ENCODE results near the gene AJAP1.

AJAP1 gene

DNA sequence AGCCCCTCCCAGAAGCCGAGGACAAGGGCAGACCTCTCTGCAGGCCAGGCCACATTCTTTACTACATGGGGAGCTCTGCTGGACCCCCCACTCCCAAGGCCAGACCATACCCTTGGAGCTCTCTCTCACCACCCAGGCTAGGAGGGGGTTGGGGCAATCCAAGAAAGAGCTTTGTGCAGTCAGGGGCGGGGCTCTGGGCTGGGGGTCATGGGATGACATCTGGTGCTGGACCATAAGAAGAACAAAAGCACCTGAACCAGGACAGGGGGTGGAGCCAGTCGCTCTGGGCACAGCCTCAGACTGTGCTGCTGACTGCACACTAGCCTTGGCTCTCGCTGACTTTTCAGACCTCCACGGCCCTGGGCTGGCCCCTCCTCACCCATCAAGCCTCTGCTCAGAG, 23.1 kb upstream of the AJAP1 start:
- DNase-seq = no peak

DNA sequence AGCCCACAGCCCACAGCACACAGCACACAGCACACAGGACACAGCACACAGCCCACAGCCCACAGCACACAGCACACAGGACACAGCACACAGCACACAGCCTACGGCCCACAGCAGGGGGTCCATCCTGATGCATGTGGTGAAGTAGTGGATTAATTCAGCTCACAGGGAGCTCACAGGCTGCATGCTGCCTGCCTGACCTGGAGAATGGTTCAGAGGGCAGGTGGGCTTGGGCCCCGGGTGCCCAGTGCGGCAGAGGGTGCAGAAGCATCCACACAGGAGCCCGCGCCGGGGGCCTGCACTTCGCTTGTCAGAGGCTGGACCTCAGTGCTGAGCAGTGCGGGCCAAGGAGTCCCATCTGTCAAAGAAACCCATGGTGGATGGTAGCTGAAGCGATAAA, 21.1 kb upstream of the AJAP1 start:
- no peak for DNase-seq

DNA sequence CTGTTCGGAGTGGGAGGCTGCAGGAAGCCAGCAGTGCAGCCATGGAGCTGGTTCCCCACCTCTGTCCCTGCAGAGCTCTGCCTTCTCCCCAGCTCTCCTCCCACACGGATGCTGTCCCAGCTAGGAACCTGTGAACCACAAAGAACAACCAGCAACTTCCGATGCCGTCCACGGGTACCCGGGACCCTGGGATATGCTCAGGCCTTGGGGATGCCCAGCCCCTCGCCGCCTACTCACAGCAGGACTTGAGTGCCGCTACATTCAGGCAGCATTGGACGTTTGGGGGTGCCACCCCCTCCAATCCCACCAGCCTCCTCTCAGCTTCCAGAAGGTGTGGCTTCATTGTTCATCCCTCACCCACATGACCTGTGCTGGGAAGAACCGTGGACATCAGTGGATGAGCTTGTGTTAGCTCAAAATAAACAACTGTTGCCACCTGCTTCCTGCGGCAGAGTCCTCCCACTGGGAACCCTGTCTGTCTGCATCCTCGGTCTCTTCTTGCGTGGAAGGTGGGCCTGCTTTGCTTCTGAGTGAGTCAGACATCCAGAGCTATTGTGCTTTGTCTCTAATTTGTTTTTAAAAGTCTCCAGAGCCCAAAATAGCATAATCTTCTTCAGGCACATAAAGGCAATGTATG, 20.1 kb upstream of the AJAP1 start:
- DNase-seq = no peak

DNA sequence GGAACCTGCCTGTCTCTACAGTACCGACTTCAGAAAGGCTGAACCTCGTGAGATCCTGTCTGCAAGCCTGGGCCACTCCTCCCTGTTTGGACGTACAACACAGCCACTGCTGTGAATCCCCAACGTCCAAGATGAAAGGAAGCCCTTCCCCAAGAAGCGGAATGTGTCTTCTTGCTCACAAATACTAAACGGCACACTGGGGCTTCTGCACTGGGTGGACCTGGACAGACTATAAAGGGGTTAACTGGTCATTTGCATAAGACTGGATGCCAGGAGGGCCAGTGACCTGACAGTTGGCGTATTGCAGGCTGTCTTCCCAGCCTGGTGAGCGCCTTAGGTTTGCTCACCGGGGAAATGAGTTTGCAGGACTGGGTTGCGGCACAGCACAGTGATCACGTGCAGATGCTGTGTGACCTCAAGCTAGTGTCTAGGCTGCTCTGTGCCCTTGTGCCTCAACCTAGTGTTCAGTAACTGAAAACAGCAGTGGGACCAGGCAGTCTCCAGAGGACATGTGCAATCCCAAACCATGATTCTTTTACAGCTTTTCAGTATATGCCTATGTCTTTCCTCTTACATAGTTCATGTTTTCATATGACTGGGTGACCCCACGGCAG, 19.5 kb upstream of the AJAP1 start:
- no peak for DNase-seq

DNA sequence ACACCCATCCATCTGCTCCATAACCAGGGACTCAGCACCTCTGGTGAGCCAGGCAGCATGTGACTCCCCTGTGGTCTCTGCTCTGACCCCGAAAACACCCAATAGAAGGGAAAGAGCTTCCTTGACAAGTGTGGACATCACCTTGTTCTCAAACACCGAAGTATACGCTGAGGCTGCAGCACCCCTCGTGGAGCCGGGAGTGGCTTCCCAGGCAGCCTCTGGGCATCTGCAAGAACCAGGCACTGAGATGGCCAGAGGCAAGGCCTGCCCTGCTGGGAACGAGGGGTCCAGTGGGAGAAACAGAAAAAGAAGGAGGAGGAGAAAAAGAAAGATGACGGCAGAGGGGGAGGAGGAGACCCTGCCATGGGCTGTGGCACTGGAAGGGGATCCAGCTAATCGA, 18.2 kb upstream of the AJAP1 start:
- no peak for DNase-seq

DNA sequence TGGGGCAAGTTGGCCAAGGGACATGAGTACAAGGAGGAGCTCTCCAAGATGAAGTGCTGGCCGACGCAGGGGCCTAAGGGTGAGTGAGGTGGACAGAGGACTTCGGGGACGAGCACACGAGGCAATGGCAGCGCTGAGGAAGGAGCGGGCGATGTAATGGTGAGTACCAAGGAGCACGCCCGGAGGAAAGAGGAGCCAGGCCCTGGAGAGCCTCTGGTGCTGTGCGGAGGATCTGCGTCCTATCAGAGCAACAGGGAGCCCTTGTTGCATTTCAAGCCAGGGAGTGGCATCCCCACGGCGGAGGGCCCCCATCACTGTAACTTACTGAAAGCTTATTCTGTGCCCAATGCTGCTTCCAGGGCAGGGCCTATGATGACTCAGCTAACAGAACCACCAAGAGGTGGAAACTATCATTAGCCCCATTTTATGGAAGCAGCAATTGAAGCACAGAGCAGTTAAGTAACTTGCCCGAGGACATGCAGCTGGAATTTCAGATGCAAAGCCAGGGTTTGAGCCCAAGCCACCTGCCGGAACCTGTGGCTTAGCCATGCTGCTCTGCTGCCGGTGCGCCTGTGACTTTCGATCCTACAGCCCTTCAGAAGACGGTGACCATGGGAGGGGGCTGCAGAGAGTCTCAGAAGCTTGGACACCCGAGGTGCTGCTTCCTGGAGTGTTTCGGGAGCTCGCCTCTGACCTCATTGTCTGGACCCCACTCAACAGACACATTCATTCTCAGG, 17.6 kb upstream of the AJAP1 start:
- DNase-seq = no peak

DNA sequence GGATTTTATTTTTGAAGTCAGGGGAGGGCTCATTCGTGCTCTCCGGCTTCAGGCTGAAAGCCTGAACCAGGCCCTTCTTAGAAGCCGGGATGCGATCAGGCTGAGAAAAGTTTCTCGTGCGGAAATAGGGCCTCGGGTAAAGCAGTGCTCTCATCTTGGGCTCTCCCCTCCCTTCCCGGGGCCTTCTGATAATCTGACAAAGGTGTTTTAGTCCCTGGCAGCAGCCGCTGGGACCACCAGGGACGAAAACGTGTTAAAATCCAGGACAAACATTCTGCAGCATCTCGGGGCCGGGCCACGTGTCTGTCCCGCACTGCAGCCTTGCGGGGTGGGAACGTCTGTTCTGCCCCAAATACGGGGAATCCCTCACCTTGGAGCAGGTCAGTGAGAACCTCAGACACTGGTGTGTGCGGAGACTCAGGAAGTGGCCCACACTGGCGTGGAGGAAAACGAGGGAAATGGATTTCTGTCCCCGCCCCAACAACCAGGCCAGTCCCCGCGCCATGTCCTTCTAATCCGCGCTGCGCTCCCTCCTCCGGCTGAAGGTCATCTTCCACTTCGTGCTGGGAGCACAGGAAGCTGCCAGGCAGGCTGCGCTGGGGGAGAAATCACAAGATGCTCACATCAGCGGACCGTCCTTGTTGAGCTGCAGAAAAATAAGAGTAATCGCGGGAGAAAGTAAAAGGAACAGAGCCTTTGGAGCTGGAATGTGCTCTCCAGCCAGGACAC, 16.6 kb upstream of the AJAP1 start:
- DNase-seq = no peak

DNA sequence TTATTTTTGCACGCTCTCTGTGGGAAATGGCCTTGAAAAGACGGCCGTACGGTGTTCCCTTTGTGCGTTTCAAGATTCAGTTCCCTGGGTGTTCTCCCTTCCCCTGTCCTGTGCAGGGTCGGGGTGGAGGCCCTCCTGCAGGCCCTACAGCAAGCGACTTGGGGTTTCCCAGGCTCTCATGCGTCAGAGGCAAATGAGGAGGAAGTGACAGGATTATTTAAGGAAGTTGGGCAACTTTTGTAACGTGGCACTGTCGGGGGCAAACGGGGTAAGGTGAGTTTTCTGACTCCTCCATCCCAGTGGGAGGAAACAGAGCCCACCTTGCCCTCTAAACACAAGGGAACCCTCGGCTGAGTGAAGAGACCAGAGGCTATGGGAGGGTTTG, 16.1 kb upstream of the AJAP1 start:
- no peak for DNase-seq

DNA sequence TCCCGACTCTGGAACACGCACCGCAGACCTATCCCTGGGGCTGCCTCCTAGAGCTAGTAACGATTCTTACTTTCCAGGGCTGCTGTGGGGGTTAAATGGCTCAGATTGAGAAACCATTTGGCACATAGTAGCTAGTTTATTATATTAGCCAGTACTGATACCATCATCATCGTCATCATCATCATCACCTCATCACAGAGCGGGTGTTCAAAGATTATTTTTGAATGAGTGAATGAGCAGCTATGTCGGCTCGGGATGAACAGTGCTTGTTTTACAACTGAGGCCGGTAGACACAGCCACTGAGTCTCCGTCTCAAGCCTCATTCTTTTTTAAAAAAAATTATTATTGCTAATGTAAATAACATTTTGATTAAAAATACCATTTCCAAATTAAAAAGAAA, 13.5 kb upstream of the AJAP1 start:
- DNase-seq = no peak

DNA sequence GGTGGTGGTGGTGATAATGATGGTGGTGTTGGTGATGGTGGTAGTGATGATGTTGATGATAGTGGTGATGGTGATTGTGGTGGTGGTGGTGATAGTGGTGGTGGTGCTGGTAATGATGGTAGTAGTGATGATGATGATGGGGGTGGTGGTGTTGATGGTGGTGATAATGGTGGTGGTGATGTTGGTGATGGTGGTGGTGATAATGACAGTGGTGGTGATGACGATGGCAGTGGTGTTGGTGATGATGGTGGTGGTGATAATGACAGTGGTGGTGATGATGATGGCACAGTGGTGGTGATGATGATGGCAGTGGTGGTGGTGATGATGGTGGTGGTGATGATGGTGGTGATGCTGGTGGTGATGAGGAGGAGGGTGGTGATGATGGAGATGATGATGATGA, 7.0 kb upstream of the AJAP1 start:
- no peak for DNase-seq

DNA sequence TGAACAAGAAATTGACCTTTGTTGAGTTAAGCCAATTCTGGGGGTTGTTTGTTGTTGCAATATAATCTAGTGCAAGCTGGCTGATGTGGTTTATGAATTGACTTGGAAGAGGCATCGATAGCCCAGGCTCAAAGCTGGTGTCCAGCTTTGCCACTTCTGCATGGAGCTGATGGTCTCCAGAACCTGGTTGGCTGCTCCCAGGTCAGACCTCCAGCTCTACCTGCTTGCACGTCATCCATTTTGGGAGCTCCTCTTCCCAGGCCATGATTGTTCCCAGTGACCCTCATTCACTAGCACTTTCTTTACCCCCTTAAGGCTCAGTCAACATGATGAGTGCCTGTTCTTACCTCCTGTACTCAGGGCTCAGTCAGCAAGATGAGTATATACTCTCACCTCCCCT, 5.8 kb upstream of the AJAP1 start:
- DNase-seq = no peak

DNA sequence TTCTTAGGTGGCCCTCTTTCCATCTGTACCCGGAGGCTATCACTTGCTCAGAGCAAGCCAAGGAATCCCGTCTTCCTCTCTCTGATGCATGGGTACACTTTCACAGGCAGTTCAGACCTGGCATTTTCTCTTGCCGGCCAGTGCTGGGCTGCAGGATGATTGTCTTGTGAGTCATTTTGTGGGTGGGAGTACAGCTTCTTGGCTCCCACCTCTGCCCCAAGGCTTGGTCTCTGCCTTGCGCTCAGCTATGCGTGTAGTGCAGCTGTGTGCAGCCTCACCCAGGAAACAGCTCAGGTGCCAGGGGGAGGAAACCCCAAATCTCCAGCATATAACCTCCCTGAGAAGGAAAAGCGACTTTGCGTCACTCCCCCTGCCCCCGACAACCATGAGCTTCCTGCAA, 3.9 kb upstream of the AJAP1 start:
- no peak for DNase-seq

DNA sequence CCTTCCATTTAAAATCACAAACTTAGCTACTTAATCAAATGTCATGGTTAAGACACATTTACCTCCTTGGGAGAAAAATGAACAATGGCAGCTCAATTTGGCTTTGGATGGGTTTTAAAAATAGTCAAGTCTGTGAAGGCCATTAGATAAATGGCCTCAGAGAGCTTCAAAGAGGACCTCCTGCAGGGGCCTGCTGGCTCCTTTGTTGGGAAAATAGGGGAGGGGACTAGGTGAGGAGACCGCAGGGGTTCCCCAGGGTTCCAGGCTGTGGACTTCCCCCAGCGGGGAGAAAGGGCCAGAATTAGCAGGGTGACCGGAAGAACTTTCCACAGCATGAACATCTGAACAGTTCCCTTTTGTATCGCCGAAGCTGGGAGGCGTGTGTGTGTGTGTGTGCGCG, 3.4 kb upstream of the AJAP1 start:
- DNase-seq = no peak

DNA sequence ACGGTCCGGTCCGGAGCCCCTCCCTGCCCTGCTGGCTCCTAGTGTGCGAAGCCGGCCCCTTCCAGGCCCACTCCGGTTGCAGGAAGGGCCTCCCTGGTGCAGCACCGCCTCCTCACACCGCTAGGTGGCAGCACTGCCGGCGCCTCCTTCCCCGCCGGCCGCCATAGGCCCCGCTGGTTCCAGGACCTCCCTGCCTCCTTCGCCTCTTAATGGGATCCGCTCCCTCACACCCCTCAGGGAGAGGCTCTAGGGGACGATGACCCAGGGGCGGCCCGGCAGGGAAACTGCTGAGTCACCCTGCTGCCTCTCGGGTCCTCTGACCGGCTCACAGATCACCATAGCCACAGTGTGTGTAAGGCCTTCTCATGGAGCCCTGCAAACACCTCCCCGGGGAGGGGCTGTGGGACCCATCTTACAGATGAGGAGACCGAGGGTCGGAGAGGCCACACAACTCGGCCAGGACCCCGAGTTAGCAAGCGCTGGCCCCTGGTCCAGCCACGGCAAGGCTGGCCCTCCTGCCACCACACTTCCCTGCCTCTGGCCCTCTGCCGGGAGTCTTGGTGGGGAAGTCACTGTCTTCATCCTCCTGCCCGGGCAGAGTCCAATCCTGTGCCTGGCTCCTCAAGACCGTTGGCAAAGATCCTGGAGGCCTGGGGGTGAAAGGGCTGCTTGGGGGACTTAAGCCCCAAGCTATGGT, 1.6 kb upstream of the AJAP1 start:
- DNase-seq = no peak

DNA sequence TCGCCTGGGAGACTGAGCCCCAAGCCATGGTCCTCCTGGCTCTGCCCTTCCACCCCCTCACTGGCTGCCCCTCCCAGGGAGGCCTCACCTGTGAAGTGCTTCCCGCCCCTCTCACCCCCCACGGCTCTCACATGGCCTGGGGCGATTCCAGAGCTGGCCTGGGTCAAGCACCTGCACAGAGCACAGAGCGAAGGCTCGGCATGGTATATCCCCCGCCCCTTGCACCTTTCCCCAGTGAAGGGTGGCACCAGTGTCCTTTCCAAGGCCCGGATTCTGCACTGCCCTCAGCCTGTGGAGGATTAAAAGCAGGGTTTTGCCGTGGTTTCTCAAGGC, 1.1 kb upstream of the AJAP1 start:
- DNase-seq = no peak

DNA sequence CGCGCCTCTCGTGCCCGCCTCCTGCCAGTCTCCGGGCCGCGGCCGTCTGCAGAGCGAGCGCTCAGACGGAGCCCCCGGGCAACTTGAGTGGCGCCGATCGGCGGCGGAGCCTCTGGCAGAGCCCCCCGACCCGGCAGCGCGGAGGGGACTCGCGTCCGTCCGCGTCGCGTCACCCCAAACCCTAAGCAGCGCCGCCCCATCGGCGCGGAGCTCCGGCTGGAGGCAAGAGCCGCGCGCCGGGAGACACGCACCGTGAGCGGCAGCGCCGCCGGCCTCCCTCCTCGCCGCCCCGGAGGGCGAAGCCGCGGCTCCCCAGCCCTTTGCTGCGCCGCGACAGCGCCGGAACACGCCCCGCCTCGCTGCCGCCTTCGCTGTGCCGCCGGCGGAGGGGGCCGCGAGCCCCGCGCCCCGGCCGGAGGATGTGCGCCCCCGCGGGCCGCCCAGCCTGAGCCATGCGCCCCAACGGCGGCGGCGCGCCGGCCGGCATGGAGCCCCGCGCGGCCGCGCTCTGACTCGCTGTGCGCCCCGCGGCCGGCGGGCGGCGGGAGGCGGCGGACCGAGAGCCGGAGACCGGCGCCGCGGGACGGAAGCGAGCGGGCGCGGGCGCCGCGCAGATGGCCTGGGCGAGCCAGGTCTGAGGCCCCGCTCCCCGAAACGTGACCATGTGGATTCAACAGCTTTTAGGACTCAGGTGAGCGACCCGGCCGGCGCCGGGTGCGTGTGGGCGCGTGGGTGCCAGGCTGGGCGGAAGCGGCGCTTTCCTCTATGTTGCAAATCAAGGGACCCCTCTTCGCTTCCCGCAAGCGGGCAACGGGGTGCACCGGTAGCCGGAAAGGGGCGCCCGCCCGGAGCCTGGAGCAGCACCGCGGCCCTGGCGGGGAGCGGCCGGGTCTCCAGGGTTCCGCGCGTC, 610 bp downstream of the AJAP1 start:
- no peak for DNase-seq

DNA sequence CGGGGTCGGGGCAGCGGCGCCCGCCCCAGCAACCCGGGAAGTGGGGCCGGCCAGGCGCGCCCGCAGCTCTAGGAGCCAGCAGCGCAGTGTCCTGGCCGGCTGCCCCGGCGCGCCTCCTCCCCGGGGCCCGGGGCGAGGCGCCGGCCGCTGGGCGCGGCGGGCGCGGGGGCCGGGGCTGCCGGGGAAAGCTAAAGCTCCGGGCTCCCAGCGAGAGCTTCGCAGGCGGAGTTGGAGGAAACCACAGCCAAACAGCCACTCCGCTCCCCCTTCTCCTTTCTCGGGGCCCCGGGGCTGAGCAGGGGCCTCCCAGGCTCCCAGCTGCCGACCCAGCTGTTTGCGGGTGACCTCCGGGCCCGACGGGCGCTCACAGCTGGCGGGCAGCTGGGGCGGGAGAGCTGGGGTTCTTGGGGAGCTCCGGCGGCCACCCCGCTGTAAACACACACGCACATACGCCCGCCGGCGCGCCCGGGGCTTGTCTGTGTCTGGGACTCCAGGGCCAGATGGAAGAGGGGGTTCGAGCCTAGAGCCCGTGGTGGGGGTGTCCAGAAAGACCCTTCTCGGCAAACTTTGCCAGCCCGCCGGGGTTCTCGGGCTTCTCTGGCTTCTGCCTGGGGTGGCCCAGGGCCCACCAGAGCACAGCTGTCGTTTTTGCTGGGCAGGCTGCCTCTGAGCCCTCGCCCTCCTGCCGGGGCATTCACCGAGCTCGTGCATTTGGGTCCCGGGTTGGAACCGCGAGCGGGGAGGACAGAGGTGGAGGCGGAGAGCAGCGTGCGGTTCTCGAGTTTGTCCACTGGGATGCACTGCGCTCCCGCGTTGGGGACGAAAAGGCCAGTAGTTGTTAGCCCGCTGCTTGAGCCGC, 1.5 kb downstream of the AJAP1 start:
- DNase-seq = no peak

DNA sequence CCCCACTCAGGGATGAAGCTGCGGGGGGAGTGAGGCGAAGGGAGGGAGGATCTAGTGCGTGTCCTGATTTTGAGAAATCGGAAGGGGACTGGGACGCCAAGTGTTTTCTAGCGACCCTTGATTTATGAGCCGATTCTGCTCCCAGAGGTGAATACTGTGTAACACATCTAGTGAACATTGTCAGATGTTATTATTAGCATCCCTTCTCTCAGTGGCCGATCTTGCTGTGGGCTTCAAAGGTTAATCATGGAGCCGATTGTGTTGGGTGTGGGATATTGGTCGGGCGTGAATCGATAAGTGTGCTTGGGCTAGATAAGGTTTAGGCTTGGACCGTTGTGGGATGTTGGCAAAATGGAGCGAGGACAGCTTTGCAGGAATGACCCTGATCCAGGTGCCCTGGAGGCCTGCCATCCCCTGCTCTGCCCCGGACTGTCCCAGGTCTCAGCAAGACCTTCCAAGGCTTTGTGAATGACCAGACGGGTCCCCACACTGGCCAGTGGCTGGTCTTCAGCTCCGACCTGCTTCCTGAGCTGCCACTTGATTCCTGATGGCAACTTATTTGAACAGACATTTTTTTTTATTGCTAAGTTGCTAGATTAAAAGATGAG, 2.2 kb downstream of the AJAP1 start:
- no peak for DNase-seq

DNA sequence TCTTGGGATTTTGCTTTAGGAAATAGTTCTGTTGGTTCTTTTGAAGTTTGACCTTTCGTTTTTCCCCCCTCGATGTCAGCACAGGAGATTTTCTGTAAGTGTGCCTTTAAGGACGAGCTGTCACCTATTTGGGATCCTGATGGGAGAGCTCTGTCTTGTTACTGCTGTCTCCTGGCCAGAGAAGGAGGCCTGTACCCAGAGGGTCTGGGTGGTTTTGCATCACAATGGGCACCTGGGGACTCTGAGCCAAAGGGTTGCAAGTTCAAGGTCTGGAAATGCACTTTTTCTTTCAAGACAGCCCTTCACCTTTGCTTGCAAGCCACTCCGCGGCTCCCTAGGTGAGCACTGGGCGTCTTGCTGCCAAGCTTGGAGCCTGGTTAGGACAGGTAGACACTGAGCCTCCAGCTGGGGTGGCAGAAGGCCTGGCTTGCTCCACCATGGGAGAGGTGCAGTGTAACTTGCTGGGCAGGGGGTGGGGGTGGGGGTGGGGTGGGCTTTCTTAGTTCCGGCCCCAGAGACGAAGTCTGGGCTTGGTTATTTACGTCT, 2.9 kb downstream of the AJAP1 start:
- DNase-seq = no peak

DNA sequence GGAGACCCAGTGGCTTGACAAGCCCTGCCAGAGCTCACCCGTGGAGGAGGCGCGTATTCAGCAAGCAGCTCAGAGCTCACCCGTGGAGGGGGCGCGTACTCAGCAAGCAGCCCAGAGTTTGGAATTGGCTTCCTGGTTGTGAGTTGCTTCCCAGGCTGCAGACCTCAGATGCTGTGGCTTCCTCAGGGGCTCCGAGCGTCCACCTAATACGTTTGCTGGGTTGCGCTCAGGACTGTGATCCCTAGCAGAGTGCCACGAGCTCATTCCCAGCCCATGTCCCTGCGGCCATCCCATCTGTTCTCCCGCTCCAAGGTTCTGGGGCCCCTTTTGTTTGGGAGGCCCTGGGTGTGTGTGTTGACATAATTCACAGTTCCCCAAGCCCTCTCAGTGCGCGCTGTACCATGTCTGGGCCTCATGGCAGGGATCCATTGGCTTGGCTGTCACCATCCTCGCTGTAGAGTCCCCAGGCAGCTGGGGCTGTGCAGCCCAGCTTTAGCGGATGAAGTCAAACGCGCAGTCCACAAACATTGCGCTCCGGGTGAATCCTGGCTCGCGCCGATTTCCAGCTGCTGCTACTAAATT, 3.6 kb downstream of the AJAP1 start:
- DNase-seq = no peak
